ENCODE measurements around the gene PCDHB6.
A peak's percentile ranks its signal among the peaks of the same experiment; 100 is the strongest.

DNA sequence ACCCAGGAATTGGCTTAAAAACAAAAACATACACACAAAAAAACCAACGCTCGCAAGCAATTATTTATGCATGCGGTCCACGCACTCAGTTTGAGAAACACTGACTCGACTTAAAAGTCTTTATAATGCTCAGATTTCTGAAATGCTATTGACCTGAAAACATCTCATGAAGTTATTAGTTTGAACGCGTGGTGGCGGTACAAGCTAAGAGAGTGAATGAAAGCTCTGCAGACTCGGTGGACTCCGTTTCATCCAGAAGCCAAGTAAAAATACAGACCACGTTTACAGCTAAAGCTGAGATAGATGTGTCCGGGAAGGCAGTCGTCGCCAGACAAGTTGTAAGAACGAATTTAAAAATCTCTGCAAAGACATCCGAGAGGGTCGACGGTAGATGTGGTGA, at the start of gene PCDHB6:
- TF ChIP-seq, protein P1, sequence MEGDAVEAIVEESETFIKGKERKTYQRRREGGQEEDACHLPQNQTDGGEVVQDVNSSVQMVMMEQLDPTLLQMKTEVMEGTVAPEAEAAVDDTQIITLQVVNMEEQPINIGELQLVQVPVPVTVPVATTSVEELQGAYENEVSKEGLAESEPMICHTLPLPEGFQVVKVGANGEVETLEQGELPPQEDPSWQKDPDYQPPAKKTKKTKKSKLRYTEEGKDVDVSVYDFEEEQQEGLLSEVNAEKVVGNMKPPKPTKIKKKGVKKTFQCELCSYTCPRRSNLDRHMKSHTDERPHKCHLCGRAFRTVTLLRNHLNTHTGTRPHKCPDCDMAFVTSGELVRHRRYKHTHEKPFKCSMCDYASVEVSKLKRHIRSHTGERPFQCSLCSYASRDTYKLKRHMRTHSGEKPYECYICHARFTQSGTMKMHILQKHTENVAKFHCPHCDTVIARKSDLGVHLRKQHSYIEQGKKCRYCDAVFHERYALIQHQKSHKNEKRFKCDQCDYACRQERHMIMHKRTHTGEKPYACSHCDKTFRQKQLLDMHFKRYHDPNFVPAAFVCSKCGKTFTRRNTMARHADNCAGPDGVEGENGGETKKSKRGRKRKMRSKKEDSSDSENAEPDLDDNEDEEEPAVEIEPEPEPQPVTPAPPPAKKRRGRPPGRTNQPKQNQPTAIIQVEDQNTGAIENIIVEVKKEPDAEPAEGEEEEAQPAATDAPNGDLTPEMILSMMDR (conservative IDR thresholded peaks at IDR 0.05; ENCODE audit: low read length): peak; percentile 53
- no peak for TF ChIP-seq EZH2phosphoT487 (IDR thresholded peaks at IDR 0.05; ENCODE audit: borderline replicate concordance, low read depth, low read length)

All from OCI-LY7 (cell line).